ENCODE results near the gene SPEG.

- no peak for TF ChIP-seq CTCF (IDR thresholded peaks at IDR 0.05)
- TF ChIP-seq POLR2AphosphoS5 (IDR thresholded peaks at IDR 0.05), result no peak
- no peak for TF ChIP-seq POLR2A (IDR thresholded peaks at IDR 0.05)
Observed at GRCh38 chr2:219516888-219517287, 82.2 kb downstream of the SPEG start.
